GM19035 (cell line): Measurements from ENCODE around the gene ABAT.
A peak's percentile ranks its signal among the peaks of the same experiment; 100 is the strongest.
"Not testable (repeated sequence)": the region's sequence is repeated elsewhere in the genome, so short reads cannot be mapped to it uniquely, and the experiment has no call there.

ENCODE experiments used
- ATAC-seq: cut with Tn5 transposase; IDR thresholded peaks from one replicate; pipeline ENCODE4 v1.9.1; 2021; ENCODE audit not compliant: unreplicated experiment

ABAT gene

GRCh38 chr16:8648877-8649276 lies 25.5 kb upstream of the ABAT start:
- no peak for ATAC-seq

- no peak for ATAC-seq
These were observed 24.4 kb upstream of the ABAT start for GRCh38 chr16:8649829-8650554.

GRCh38 chr16:8651958-8652357 lies 22.5 kb upstream of the ABAT start:
- ATAC-seq = not testable (repeated sequence)

GRCh38 chr16:8655184-8655717 lies 19.2 kb upstream of the ABAT start:
- ATAC-seq = peak; percentile 60

GRCh38 chr16:8656376-8656775 lies 18.0 kb upstream of the ABAT start:
- ATAC-seq = no peak

GRCh38 chr16:8660841-8661301 lies 13.5 kb upstream of the ABAT start:
- no peak for ATAC-seq

GRCh38 chr16:8661703-8662102 lies 12.7 kb upstream of the ABAT start:
- ATAC-seq = no peak

GRCh38 chr16:8663192-8664089 lies 11.0 kb upstream of the ABAT start:
- no peak for ATAC-seq

GRCh38 chr16:8665529-8665928 lies 8.9 kb upstream of the ABAT start:
- ATAC-seq = no peak

- no peak for ATAC-seq
These were observed 6.9 kb upstream of the ABAT start for GRCh38 chr16:8667492-8667891.

- no peak for ATAC-seq
These were observed 6.3 kb upstream of the ABAT start for GRCh38 chr16:8668113-8668512.

- ATAC-seq = no peak
These were observed 4.9 kb upstream of the ABAT start for GRCh38 chr16:8669481-8669880.

GRCh38 chr16:8670014-8670560 lies 4.3 kb upstream of the ABAT start:
- ATAC-seq = no peak

- ATAC-seq = peak; percentile 50
These were observed 605 bp upstream of the ABAT start for GRCh38 chr16:8673611-8674412.

- no peak for ATAC-seq
These were observed 1.1 kb downstream of the ABAT start for GRCh38 chr16:8675183-8676159.

- ATAC-seq = no peak
These were observed 1.7 kb downstream of the ABAT start for GRCh38 chr16:8676160-8676547.

- no peak for ATAC-seq
These were observed 2.4 kb downstream of the ABAT start for GRCh38 chr16:8676737-8677375.

GRCh38 chr16:8677481-8677880 lies 3.1 kb downstream of the ABAT start:
- no peak for ATAC-seq
